Uterus (tissue), 2 donors: ENCODE measurements around the gene GM2A.

ENCODE experiments used
- CTCF ChIP-seq, 4 experiments: fragments of 200-600 bp in 2 of 4; fragments of 450-650 bp in 2 of 4; sonication (generic) in 2 of 4; IDR thresholded peaks; one replicate each; pipeline ENCODE4 v1.5.1; 2016 to 2019; ENCODE audit warnings: antibody characterized with exemption in 4 of 4, mild to moderate bottlenecking in 2 of 4, moderate library complexity in 1 of 4
- POLR2A ChIP-seq, 2 donors: fragments of 450-650 bp; IDR thresholded peaks; one replicate each; pipeline ENCODE4 v1.6.1; 2016; ENCODE audit warnings: antibody characterized with exemption in 2 of 2, mild to moderate bottlenecking in 1 of 2, moderate library complexity in 1 of 2

- TF ChIP-seq POLR2A (IDR thresholded peaks at IDR 0.05) = no peak
- no peak for TF ChIP-seq CTCF (IDR thresholded peaks at IDR 0.05)
These were observed 30.3 kb downstream of the GM2A start for GRCh38 chr5:151283120-151283825.
